IMR-90 (cell line): ENCODE data around the gene MYDGF.

Experiments used
- BHLHE40 ChIP-seq: fragments of 150-350 bp; IDR thresholded peaks from 2 replicates; pipeline ENCODE4 v1.6.1; 2016; ENCODE audit warnings: mild to moderate bottlenecking, low read depth, low read length
- CEBPB ChIP-seq: IDR thresholded peaks from 2 replicates; pipeline ENCODE4 v1.6.1; 2012; ENCODE audit warnings: low read depth, low read length, improper control_type of control experiment
- CTCF ChIP-seq: conservative IDR thresholded peaks from 2 replicates; pipeline ENCODE4 v1.5.1; 2012; ENCODE audit warnings: mild to moderate bottlenecking, low read depth, low read length, improper control_type of control experiment
- FOS ChIP-seq: fragments of 150-350 bp; IDR thresholded peaks from 2 replicates; pipeline ENCODE4 v1.6.1; 2016; ENCODE audit warnings: low read depth, low read length
- MAFK ChIP-seq: IDR thresholded peaks from 2 replicates; pipeline ENCODE4 v1.6.1; 2012; ENCODE audit warnings: low read depth, low read length, improper control_type of control experiment
- MXI1 ChIP-seq: IDR thresholded peaks from 2 replicates; pipeline ENCODE4 v1.6.1; 2012; ENCODE audit warnings: low read depth, mild to moderate bottlenecking, low read length, moderate library complexity, borderline replicate concordance
- POLR2A ChIP-seq: IDR thresholded peaks from 2 replicates; pipeline ENCODE4 v1.6.1; 2012; ENCODE audit warnings: mild to moderate bottlenecking, low read depth, low read length
- RAD21 ChIP-seq: IDR thresholded peaks from 2 replicates; pipeline ENCODE4 v1.6.1; 2012; ENCODE audit warnings: low read length, improper control_type of control experiment
- RCOR1 ChIP-seq: IDR thresholded peaks from 2 replicates; pipeline ENCODE4 v1.6.1; 2012; ENCODE audit warnings: mild to moderate bottlenecking, low read length, improper control_type of control experiment; ENCODE audit not compliant: insufficient replicate concordance
- SMC3 ChIP-seq: fragments of 150-350 bp; IDR thresholded peaks from 2 replicates; pipeline ENCODE4 v1.6.1; 2016; ENCODE audit warnings: low read depth, mild to moderate bottlenecking, antibody characterized with exemption, low read length, moderate library complexity
- USF2 ChIP-seq: fragments of 150-350 bp; IDR thresholded peaks from 2 replicates; pipeline ENCODE4 v1.6.1; 2017; ENCODE audit warnings: mild to moderate bottlenecking, antibody characterized with exemption, low read length, low read depth

GRCh38 chr19:4719499-4719866 is 49.3 kb upstream of the MYDGF start:
- TF ChIP-seq CEBPB (no peak), CTCF (no peak), SMC3 (no peak), FOS (no peak), MAFK (no peak), POLR2A (no peak), MXI1 (no peak), RCOR1 (no peak), RAD21 (no peak), USF2 (no peak), BHLHE40 (no peak)
